CD14-positive monocyte (primary cell): ENCODE data around the gene CCDC40. TPM values are rescaled to one million over a fixed set of nuclear protein-coding genes. Genes with fewer than 3 reads are reported as not detected.

ENCODE experiments used
- DNase-seq, 3 donors: peaks; one replicate each; pipeline ENCODE4 v3.0.0-alpha.2; 2011 to 2022
- H2AFZ ChIP-seq: 2 replicates; pipeline ENCODE4 v1.6.0; 2012; ENCODE audit warnings: mild to moderate bottlenecking, low read depth, low read length, inconsistent platforms; ENCODE audit not compliant: insufficient read depth, poor library complexity, severe bottlenecking
- H3K27ac ChIP-seq, 2 donors: 1 replicate in 1 of 2; 2 replicates in 1 of 2; pipeline ENCODE4 v1.5.1; 2012 to 2013; ENCODE audit warnings: low read length in 2 of 2, control low read depth in 1 of 2, inconsistent platforms in 1 of 2, low read depth in 1 of 2, mild to moderate bottlenecking in 1 of 2
- H3K27me3 ChIP-seq, 2 donors: one replicate each; pipeline versions ENCODE4 v1.6.0 to v1.6.1; 2011 to 2013; ENCODE audit warnings: low read length in 2 of 2; ENCODE audit not compliant: control insufficient read depth in 2 of 2, insufficient read depth in 2 of 2
- H3K36me3 ChIP-seq, 2 donors: replicated peaks in 1 of 2; 1 replicate in 1 of 2; 2 replicates in 1 of 2; pipeline versions ENCODE4 v1.5.1 to v1.6.1; 2012 to 2013; ENCODE audit warnings: low read length in 2 of 2, control low read depth in 1 of 2, inconsistent platforms in 1 of 2, mild to moderate bottlenecking in 1 of 2; ENCODE audit not compliant: insufficient read depth in 2 of 2, control insufficient read depth in 1 of 2
- H3K4me1 ChIP-seq, 2 donors: 1 replicate in 1 of 2; 2 replicates in 1 of 2; pipeline versions ENCODE4 v1.5.1 to v1.6.1; 2012 to 2013; ENCODE audit warnings: low read length in 2 of 2, control low read depth in 1 of 2, inconsistent platforms in 1 of 2, mild to moderate bottlenecking in 1 of 2, moderate library complexity in 1 of 2; ENCODE audit not compliant: insufficient read depth in 2 of 2, control insufficient read depth in 1 of 2
- H3K4me2 ChIP-seq: replicated peaks from 2 replicates; pipeline ENCODE3; 2012; ENCODE audit warnings: low read length, moderate library complexity, mild to moderate bottlenecking; ENCODE audit not compliant: poor library complexity, severe bottlenecking; ENCODE audit errors: extremely low read depth
- H3K4me3 ChIP-seq, 3 experiments: fragments of 200-600 bp in 1 of 3; sonication (generic) in 1 of 3; replicated peaks in 1 of 3; 1 replicate in 2 of 3; 2 replicates in 1 of 3; pipeline ENCODE4 v1.5.1; 2011 to 2013; ENCODE audit warnings: low read length in 3 of 3, mild to moderate bottlenecking in 3 of 3, control low read depth in 2 of 3, low read depth in 2 of 3, inconsistent platforms in 1 of 3, moderate library complexity in 1 of 3
- H3K79me2 ChIP-seq: 2 replicates; pipeline ENCODE4 v1.6.0; 2012; ENCODE audit warnings: mild to moderate bottlenecking, control low read depth, inconsistent platforms, low read length, moderate library complexity; ENCODE audit not compliant: insufficient read depth
- H3K9ac ChIP-seq: 2 replicates; pipeline ENCODE4 v1.6.0; 2017; ENCODE audit warnings: low read length, mild to moderate bottlenecking; ENCODE audit not compliant: insufficient read depth, poor library complexity, severe bottlenecking
- H3K9me3 ChIP-seq, 2 donors: replicated peaks in 1 of 2; 1 replicate in 1 of 2; 2 replicates in 1 of 2; pipeline versions ENCODE4 v1.5.1 to v1.6.1; 2012 to 2013; ENCODE audit warnings: low read length in 2 of 2, control low read depth in 1 of 2; ENCODE audit not compliant: control insufficient read depth in 1 of 2, insufficient read depth in 1 of 2
- H4K20me1 ChIP-seq: 2 replicates; pipeline ENCODE4 v1.6.0; 2012; ENCODE audit warnings: mild to moderate bottlenecking, low read length, control low read depth, moderate library complexity; ENCODE audit not compliant: insufficient read depth
- H3K27ac Mint-ChIP-seq, 7 donors: one replicate each; pipeline ENCODE4 v1.8.0; 2020; ENCODE audit warnings: mild to moderate bottlenecking in 7 of 7, mixed read lengths in 7 of 7, moderate library complexity in 6 of 7, inconsistent platforms in 2 of 7
- H3K27me3 Mint-ChIP-seq, 3 donors: one replicate each; pipeline ENCODE4 v1.8.0; 2021 to 2022; ENCODE audit warnings: low read depth in 3 of 3, mild to moderate bottlenecking in 3 of 3, mixed read lengths in 3 of 3, moderate library complexity in 3 of 3, inconsistent platforms in 1 of 3
- H3K36me3 Mint-ChIP-seq, 2 donors: one replicate each; pipeline ENCODE4 v1.8.0; 2020; ENCODE audit warnings: mixed read lengths in 2 of 2, inconsistent platforms in 1 of 2, mild to moderate bottlenecking in 1 of 2
- H3K4me1 Mint-ChIP-seq: one replicate; pipeline ENCODE4 v1.8.0; 2020; ENCODE audit warnings: mild to moderate bottlenecking, mixed read lengths
- H3K4me3 Mint-ChIP-seq, 2 donors: one replicate each; pipeline ENCODE4 v1.8.0; 2020; ENCODE audit warnings: mild to moderate bottlenecking in 2 of 2, mixed read lengths in 2 of 2, moderate library complexity in 1 of 2
- H3K9me3 Mint-ChIP-seq, 7 donors: one replicate each; pipeline ENCODE4 v1.8.0; 2020 to 2022; ENCODE audit warnings: mixed read lengths in 7 of 7, mild to moderate bottlenecking in 6 of 7, moderate library complexity in 6 of 7, inconsistent platforms in 2 of 7
- WGBS: methylation state at CpG from one replicate; pipeline ENCODE4 v1.1.5; 2013; ENCODE audit warnings: missing lambda C conversion rate; ENCODE audit not compliant: insufficient coverage; 5-methylcytosine and 5-hydroxymethylcytosine counted together
- intact Hi-C, 2 donors: fragments of 100-400 bp; cut with micrococcal nuclease; formaldehyde crosslinking; loops; one replicate each; pipeline versions ENCODE4 v1.15.0 to v1.15.1; 2023
- polyA plus RNA-seq, 3 donors: library from polyadenylated mRNA; depleted of rRNA in 1 of 3; unstranded in 2 of 3; stranded (reverse) in 1 of 3; fragments of 300-500 nt in 2 of 3; fragments of >200 nt in 1 of 3; fragmentation: Illumina TruSeq in 2 of 3; gene quantifications; 1 replicate in 2 of 3; 2 replicates in 1 of 3; pipeline ENCODE4 v1.2.3, GENCODE V29; 2012 to 2021
- TF ChIP-seq, protein P1 (sequence below): fragments of 200-600 bp; IDR thresholded peaks from one replicate; pipeline ENCODE4 v1.8.0; 2022; ENCODE audit warnings: antibody characterized with exemption, mild to moderate bottlenecking

Gene CCDC40
- polyA plus RNA-seq, 3 donors, result 0.21 to 0.27 TPM; not detected in 1

DNA sequence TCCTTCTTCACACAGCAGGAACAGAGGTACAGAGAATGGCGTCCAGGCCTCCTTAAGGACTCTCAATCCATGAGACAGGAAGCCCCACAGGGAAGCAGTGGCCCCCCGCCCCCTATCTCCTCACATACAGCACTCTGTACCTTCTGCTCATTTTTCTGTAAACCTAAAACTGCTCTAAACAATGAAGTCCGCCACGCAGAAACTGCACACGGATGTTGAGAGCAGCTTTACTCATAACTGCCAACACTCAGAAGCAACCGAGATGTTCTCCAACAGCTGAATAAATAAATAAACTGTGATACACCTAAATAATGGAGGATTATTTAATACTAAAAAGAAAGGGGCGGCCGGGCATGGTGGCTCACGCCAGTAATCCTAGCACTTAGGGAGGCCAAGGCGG lies 10.6 kb upstream of the CCDC40 start:
- no peak overlapping the region for H3K27ac Mint-ChIP-seq
- no peak overlapping the region for H3K4me3 Mint-ChIP-seq
- H3K36me3 ChIP-seq, result no peaks in the 10 kb centered on the region
- H4K20me1 ChIP-seq, result no peaks in the 10 kb centered on the region
- 100% methylated on average over 1 of the region's 10 CpGs for WGBS
- TF ChIP-seq, protein P1, sequence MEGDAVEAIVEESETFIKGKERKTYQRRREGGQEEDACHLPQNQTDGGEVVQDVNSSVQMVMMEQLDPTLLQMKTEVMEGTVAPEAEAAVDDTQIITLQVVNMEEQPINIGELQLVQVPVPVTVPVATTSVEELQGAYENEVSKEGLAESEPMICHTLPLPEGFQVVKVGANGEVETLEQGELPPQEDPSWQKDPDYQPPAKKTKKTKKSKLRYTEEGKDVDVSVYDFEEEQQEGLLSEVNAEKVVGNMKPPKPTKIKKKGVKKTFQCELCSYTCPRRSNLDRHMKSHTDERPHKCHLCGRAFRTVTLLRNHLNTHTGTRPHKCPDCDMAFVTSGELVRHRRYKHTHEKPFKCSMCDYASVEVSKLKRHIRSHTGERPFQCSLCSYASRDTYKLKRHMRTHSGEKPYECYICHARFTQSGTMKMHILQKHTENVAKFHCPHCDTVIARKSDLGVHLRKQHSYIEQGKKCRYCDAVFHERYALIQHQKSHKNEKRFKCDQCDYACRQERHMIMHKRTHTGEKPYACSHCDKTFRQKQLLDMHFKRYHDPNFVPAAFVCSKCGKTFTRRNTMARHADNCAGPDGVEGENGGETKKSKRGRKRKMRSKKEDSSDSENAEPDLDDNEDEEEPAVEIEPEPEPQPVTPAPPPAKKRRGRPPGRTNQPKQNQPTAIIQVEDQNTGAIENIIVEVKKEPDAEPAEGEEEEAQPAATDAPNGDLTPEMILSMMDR, result no peak
- no peaks in the 10 kb centered on the region for H3K9me3 ChIP-seq
- no peak for DNase-seq
- intact Hi-C loops, result no loop called here
- H3K27me3 Mint-ChIP-seq, result peaks cover 0 to 3% (median 2%) of the 10 kb centered on the region in 3 donors
- H3K27me3 ChIP-seq, result no peaks in the 10 kb centered on the region
- peaks cover 0 to 7% of the 10 kb centered on the region in 2 donors for H3K4me1 ChIP-seq
- H3K9ac ChIP-seq, result no peak overlapping the region
- peaks cover 0 to 2% (median 0%) of the 10 kb centered on the region in 7 donors for H3K9me3 Mint-ChIP-seq
- no peak overlapping the region for H3K4me3 ChIP-seq
- H3K4me1 Mint-ChIP-seq, result peaks cover 15% of the 10 kb centered on the region
- H2AFZ ChIP-seq, result no peak overlapping the region
- no peaks in the 10 kb centered on the region for H3K36me3 Mint-ChIP-seq
- no peaks in the 10 kb centered on the region for H3K79me2 ChIP-seq
- H3K4me2 ChIP-seq, result no peak overlapping the region
- H3K27ac ChIP-seq, result no peak overlapping the region

DNA sequence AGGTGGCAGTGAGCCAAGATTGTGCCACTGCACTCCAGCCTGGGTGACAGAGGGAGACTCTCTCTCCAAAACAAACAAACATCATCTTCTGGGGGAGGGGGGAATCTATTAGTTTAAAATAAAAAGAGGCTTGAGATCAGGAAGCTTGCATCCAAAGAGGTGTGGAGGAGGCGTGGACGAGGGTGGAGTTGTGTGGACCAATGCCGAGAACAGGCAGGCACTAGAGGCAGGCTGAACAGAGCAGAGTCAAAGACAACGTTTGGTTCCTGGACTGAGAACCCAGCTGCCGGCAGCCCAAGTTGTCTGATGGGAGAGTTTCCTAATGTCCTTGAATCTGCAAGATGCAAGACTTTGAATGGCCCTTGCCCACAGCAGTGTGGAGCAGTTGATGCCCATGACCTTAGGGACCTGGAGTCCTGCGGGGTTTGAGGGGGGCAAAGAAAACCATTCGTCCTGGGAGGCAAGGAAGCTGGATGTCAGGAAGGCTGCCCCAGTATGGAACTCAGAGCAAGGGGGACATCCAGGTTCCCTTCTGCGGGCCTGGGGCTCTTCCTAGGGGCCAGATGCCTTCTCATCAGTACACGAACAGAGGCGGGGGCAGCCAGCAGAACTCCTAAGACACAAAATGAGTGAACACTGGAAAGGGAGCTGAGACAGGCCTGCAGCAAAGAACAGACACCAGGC lies 9.9 kb upstream of the CCDC40 start:
- H4K20me1 ChIP-seq, result no peaks in the 10 kb centered on the region
- H3K27me3 ChIP-seq, result no peaks in the 10 kb centered on the region
- intact Hi-C loops, result no loop called here
- no peak overlapping the region for H3K4me2 ChIP-seq
- TF ChIP-seq, protein P1, result no peak
- H3K9me3 ChIP-seq, result no peaks in the 10 kb centered on the region
- H3K4me1 ChIP-seq, result peaks cover 0 to 7% of the 10 kb centered on the region in 2 donors
- 95% methylated on average over 10 of the region's 10 CpGs for WGBS
- H2AFZ ChIP-seq, result no peak overlapping the region
- H3K27ac ChIP-seq, result no peak overlapping the region
- Mint-ChIP-seq H3K9me3 (peaks cover 0 to 2% (median 0%) of the 10 kb centered on the region in 7 donors), H3K4me3 (no peak overlapping the region), H3K4me1 (peaks cover 15% of the 10 kb centered on the region), H3K27ac (no peak overlapping the region), H3K36me3 (no peaks in the 10 kb centered on the region), H3K27me3 (peaks cover 0 to 4% (median 3%) of the 10 kb centered on the region in 3 donors)
- H3K36me3 ChIP-seq, result no peaks in the 10 kb centered on the region
- DNase-seq, result no peak
- H3K9ac ChIP-seq, result no peak overlapping the region
- H3K4me3 ChIP-seq, result no peak overlapping the region
- H3K79me2 ChIP-seq, result no peaks in the 10 kb centered on the region
